Esophagus squamous epithelium (tissue), 4 donors: ENCODE measurements around the gene OVCH1.

ENCODE experiments used
- POLR2A ChIP-seq, 4 donors: fragments of 450-650 bp; IDR thresholded peaks; one replicate each; pipeline ENCODE4 v1.6.1; 2017; ENCODE audit warnings: antibody characterized with exemption in 4 of 4, mild to moderate bottlenecking in 4 of 4, moderate library complexity in 3 of 4
- TF ChIP-seq, protein P1 (sequence below), 6 experiments: fragments of 450-650 bp in 4 of 6; fragments of 200-600 bp in 2 of 6; sonication (generic) in 2 of 6; IDR thresholded peaks; one replicate each; pipeline ENCODE4 v1.5.1; 2016 to 2019; ENCODE audit warnings: antibody characterized with exemption in 6 of 6, mild to moderate bottlenecking in 4 of 6, moderate library complexity in 4 of 6

DNA sequence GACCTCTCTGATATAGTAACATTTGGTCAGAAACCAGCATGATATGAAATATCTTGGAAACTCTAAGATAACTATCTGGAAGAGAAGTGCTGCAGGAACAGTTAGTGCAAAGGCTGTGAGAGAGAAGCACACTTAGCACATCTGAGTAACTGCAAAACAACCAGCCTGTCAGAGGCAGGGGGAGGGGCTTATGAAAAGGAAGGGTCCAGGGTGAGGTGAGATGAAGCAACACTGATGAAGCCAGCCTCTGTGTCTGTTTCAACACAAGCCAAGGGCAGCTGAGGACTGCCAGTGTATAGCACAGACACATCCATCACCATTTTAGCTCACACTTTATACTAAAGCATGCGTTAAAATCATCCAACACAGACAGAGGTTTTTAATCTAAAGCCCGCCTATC, 37.4 kb upstream of the OVCH1 start:
- TF ChIP-seq POLR2A (IDR thresholded peaks at IDR 0.05): no peak
- TF ChIP-seq, protein P1, sequence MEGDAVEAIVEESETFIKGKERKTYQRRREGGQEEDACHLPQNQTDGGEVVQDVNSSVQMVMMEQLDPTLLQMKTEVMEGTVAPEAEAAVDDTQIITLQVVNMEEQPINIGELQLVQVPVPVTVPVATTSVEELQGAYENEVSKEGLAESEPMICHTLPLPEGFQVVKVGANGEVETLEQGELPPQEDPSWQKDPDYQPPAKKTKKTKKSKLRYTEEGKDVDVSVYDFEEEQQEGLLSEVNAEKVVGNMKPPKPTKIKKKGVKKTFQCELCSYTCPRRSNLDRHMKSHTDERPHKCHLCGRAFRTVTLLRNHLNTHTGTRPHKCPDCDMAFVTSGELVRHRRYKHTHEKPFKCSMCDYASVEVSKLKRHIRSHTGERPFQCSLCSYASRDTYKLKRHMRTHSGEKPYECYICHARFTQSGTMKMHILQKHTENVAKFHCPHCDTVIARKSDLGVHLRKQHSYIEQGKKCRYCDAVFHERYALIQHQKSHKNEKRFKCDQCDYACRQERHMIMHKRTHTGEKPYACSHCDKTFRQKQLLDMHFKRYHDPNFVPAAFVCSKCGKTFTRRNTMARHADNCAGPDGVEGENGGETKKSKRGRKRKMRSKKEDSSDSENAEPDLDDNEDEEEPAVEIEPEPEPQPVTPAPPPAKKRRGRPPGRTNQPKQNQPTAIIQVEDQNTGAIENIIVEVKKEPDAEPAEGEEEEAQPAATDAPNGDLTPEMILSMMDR (IDR thresholded peaks at IDR 0.05): no peak
